ENCODE data around the gene OMA1.
"Not testable (repeated sequence)": the region's sequence is repeated elsewhere in the genome, so short reads cannot be mapped to it uniquely, and the experiment has no call there.

Gene OMA1

GRCh38 chr1:58546520-58547308, at the start of gene OMA1:
Gene OMA1, minus strand, starts transcription at chr1:58546726. Its CDS starts 7,432 bp downstream, at chr1:58539294.
- peak; percentile 87 for DNase-seq (ENCODE audit: low read depth, low spot score)

DNA sequence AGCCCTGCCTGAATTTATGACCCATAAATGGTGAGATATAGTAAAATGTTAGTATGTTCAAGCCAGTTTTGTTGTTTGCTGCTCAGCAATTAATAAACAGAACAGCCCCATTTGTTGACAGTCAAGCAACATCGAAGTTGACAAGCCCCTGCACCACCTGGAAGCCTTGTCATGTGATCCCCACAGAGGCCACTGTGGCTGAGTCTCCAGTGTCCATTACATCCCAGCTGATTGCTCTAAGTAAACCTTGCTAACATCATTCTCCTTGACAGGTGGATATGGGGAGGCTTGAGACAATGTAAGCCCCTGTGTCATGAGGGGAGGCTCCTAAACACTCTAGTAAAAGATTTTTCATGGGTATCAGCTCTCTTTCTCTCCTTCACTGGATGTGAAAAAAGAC, 48.0 kb upstream of the OMA1 start:
- DNase-seq (ENCODE audit: low read depth, low spot score): no peak

GRCh38 chr1:58592522-58593134, 46.1 kb upstream of the OMA1 start:
- no peak for DNase-seq (ENCODE audit: low read depth, low spot score)

DNA sequence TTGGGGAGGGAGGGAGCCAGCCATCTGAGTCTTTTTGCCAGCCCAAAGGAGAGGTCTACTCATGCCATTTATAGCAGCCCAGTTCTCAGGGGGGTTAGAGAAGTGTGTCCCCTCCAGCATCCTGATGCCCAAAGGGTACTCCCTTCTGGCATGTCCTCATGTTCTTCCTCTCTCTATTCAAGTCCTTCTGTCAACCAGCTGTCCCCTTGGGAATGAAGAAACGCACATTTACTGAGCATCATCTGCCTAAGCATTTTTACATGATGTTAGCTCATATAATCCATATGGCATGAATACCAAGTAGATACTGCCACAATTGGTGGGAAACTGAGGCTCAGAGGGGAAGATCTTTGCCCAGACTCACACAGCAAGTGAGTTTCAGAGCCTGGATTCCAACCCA, 45.3 kb upstream of the OMA1 start:
- no peak for DNase-seq (ENCODE audit: low read depth, low spot score)

- DNase-seq (ENCODE audit: low read depth, low spot score): no peak
These were observed 43.5 kb upstream of the OMA1 start for GRCh38 chr1:58590019-58590418.

DNA sequence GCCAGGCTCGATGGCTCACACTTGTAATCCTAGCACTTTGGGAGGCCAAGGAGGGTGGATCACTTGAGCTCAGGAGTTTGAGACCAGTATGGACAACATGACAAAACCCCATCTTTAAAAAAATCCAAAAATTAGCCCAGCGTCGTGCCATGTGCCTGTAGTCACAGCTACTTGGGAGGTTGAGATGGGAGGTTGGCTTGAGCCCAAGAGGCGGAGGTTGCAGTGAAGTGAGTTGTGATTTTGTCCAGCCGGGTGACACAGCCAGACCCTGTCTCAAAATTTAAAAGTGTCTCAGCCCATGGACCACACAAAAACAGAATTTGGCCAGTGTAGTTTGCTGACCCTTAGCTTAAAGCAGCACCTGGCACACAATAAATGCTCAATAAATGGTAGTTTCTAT, 41.9 kb upstream of the OMA1 start:
- DNase-seq (ENCODE audit: low read depth, low spot score): no peak

DNA sequence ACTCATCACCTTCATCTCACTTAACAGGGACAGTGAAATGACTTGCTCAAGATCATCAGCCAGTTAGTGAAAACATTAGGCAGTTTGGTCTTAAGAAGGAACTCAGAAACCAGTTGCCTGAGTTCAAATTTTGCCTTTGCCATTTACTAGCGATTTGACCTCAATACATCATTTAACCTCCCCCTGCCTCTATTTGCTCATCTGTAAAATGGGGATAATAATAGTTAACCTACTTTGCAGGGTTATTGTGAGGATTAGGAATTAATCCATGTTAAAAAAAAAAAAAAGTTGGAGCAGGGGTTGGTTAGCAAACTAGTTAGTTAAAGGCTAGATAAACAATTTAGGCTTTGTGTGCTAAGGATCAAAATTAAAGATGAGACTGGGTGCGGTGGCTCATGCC, 41.1 kb upstream of the OMA1 start:
- no peak for DNase-seq (ENCODE audit: low read depth, low spot score)

DNA sequence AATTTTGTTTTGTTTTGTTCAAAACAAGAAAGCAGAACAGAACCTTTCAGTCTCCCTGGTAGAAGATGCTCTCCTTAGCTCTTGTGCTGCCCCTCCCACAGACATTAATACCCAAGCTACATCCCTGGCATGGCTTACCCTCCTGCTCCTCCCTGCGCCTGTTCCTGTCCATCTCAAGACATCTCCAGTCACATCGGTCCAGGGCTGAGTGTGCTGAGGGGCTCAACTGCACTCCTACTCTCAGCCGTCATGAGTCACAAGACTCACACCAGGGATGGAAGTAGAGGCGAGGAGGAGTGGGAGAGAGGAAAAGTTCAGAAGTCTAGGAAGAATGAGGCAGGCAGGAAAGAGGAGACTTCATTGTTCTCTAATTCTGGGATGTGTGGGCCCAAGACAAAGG, 39.7 kb upstream of the OMA1 start:
- DNase-seq (ENCODE audit: low read depth, low spot score): no peak

DNA sequence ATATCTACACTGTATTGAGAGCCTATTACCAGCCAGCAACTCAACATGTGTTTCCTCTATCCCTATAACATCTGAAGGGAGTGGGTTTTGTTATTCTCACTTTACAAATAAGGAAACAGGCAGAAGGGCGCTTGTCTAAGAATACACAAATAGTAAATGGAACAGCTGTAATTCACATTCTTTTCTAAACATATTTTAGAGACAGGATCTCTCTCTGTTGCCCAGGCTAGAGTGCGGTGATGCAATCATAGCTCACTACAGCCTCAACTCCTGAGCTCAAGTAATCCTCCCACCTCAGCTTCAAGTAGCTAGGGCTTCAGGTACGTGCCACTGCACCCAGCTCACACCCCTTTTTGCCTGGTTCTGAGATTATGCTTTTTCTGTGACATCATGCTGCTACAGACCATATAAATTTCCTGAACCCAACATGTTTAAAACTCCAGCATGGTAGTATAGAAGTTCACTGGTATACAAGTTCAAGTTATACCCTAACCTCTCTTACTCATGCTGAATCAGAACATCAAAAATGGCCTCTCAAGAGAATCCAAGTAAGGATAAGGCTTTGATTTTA, 39.1 kb upstream of the OMA1 start:
- DNase-seq (ENCODE audit: low read depth, low spot score): no peak

DNA sequence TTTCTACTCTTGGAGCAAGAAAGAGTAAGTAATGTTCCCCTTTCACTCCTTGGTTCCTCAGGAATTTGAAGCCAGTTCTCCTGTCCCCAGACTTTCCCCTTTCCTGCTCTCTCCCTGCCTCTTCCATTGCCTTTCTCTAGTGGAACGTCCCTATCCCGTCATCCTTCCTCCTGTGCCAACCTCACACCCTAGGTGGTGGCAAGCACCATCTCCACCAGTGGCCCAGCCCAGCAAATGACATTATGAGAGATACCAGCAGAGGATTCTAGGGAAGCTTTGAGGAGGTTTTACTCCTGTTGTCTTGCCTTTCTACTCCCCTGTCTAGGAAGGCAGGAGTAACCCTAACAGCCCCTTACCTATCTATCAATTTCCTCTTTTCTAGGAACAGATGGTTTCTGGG, 38.6 kb upstream of the OMA1 start:
- DNase-seq (ENCODE audit: low read depth, low spot score): no peak

DNA sequence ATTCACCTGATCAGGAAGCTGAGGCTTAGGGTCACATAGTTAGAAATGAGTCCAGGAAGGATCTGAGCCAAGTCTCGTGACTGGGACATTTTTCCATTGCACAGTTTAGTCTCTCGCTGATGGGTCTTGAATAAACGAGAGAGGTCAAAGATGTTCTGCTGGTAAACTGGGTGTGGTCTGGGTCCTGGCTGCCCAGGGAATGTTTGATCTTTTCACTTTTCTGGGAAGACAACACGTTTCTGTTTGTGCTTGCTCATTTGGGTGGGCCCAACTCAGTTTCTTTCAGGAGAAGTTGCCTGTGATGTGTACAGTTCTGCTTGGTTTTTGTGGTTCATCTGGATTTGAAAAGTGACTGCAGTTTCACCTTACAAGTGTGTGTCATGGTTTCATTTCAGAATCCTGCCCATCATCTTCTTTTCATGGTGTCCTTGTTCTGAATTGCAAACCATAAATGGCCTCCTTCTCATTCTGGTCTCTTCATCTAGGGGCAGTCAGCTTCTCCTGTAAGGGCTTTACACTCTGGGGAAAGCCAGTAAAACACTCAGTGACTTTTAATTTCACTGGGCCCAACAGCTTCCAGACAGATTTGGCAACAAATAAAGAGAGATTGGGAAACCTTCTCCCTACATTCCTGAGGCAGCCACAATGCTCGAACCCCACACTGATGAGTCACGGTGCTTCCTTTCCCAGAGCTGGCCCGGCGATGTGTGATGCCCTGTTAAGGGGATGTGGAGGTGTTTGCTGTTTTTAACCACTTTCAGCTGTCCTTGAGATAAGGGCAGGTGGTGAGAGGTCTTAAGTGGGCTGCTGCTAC, 37.8 kb upstream of the OMA1 start:
- peak; percentile 40 for DNase-seq (ENCODE audit: low read depth, low spot score)

DNA sequence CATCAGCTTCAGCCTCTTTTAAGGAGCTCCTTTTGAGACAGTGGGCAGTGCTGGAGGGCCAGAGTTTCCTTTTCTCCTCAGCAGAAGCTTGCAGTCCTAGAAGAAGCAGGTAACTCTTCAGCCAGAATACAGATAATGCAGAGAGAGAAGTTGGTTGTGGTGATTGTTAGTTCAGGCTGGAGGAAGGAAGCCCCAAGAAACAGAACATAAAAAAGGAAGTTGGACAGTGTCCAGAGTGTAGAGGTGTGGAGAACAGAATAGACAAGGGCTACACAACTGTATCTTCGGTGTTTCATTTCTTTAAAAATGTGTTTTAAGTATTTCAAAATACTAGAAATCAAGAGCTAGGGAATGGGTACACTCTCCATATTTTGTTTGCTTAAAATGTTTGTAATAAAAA, 37.0 kb upstream of the OMA1 start:
- DNase-seq (ENCODE audit: low read depth, low spot score): no peak

DNA sequence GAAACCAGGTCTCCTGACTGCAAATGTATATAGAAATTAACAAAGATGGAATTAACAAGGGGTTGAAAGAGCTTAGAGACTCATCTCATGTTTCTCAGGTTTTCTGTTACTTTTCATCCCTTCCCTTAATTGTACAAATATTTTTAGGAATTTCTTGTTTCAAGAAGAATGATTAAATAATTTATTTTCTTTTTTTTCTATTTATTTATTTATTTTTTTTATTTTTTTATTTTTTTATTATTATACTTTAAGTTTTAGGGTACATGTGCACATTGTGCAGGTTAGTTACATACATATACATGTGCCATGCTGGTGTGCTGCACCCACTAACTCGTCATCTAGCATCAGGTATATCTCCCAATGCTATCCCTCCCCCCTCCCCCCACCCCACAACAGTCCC, 35.6 kb upstream of the OMA1 start:
- not testable (repeated sequence) for DNase-seq (ENCODE audit: low read depth, low spot score)

- DNase-seq (ENCODE audit: low read depth, low spot score): no peak
These were observed 35.1 kb upstream of the OMA1 start for GRCh38 chr1:58581641-58582040.

- DNase-seq (ENCODE audit: low read depth, low spot score): no peak
These were observed 33.7 kb upstream of the OMA1 start for GRCh38 chr1:58580186-58580585.

DNA sequence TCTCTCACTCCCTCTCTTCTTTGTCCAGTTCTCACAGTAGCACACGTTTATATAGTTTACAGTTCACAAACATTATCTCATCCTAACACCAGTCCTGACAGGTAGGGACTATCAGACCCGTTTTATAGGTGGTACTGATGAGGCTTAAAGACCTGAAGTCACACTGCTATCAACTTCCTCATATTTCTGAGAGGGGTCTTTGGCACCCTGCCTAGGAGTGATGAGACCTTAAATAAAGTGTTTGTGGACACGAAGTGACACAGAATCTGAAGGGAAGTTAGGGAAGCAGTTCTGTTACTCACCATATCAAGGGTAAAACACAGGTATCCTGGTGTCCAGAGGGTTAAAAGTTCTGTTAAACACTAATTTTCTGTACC, 31.1 kb upstream of the OMA1 start:
- no peak for DNase-seq (ENCODE audit: low read depth, low spot score)

DNA sequence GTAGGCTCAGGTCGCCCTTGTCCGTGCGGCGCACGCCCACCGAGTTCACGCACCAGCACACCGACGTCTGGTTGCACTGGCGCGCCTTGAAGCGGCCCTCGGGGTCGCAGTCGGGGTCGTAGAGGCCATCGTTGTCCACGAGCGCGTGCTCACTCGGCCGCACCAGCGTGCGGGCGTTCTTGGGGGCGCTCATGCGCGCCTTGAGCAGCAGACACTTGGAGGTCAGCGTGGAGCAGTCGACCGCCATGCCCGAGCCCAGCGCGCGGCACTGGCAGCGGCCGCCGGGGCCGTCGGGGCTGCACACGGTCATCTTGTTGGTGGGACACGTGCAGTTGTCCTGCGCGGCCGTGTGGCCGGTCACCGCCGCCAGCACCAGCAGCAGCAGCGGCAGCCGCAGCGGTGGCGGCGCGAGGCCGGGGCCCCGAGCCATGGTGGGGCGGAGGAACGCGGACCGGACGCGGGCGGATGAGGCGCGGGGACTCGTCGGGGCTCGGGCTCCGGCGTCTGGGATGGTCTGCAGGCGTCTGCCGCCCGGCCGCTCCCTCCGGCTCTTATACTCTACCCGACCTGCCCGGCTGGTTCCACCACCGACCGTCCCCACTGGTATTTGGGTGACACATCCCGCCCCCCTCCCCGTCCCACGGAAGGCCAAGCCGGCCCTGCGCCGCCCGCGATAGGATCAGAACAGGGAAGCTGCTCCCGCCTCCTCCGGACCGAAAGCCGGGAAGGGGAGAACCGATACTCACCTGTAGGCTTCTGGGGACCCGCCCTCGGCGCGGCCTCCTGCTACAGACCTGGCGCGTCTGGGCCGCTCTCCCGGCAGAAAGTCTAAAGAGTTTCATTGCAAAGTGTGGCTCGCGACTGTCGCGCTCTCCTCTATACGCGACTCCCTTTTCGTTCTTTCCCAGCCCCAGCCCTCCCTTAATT, 30.5 kb upstream of the OMA1 start, which contains the start of gene TACSTD2:
Gene TACSTD2 (minus strand): TSS at position 526 of the 927 bp plus-strand sequence. CDS start 96 bp downstream, at position 430.
- DNase-seq (ENCODE audit: low read depth, low spot score): no peak

- DNase-seq (ENCODE audit: low read depth, low spot score): no peak
These were observed 29.8 kb upstream of the OMA1 start for GRCh38 chr1:58576325-58576726.

- DNase-seq (ENCODE audit: low read depth, low spot score): no peak
These were observed 29.2 kb upstream of the OMA1 start for GRCh38 chr1:58575551-58576324.

DNA sequence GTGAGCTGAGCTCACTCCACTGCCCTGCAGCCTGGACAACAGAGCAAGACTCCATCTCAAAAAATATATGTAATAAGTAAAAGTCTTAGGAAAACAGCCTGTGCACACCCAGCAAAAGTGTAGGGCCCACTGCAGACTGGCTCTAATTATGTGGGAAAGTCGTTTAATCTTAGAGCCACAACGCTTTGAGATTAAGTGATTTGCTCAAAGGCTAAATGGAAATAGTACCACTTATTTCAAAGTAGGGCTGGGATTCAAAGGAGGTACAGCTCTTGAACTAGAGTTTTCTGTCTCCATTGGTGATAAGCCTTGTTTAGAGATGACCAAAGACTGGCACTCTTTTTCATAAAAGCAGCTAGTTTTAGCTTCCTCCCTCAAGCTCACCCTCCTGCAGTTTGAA, 28.3 kb upstream of the OMA1 start:
- DNase-seq (ENCODE audit: low read depth, low spot score): no peak
